HG02870 (cell line): ENCODE measurements around the gene ZFTA.
A peak's percentile ranks its signal among the peaks of the same experiment; 100 is the strongest.
"Not testable (repeated sequence)": the region's sequence is repeated elsewhere in the genome, so short reads cannot be mapped to it uniquely, and the experiment has no call there.

ENCODE experiments used
- ATAC-seq: cut with Tn5 transposase; IDR thresholded peaks from one replicate; pipeline ENCODE4 v1.9.1; 2021; ENCODE audit warnings: mild to moderate bottlenecking, moderate library complexity; ENCODE audit not compliant: unreplicated experiment

Gene ZFTA

GRCh38 chr11:63768237-63769041, at the start of gene ZFTA:
Gene ZFTA, minus strand, starts transcription at chr11:63768775. Its CDS starts 153 bp downstream, at chr11:63768622.
- no peak for ATAC-seq

GRCh38 chr11:63817758-63818498, 49.4 kb upstream of the ZFTA start:
- ATAC-seq: no peak

DNA sequence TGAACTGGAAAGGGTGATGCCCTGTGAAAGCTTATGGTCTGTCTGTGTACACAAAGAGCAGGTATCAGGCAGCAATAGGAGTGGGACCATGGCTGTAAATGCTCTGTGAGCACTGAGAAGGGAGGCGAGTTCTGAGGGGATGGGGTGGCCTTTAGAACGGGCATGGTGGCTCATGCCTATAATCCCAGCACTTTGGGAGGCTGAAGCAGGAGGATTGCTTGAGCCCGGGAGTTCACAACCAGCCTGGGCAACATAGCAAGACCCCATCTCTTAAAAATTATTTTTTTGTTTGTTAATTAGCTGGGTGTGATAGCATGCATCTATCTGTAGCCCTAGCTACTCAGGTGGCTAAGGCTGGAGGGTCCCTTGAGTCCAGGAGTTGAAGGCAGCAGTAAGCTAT, 48.2 kb upstream of the ZFTA start:
- no peak for ATAC-seq

DNA sequence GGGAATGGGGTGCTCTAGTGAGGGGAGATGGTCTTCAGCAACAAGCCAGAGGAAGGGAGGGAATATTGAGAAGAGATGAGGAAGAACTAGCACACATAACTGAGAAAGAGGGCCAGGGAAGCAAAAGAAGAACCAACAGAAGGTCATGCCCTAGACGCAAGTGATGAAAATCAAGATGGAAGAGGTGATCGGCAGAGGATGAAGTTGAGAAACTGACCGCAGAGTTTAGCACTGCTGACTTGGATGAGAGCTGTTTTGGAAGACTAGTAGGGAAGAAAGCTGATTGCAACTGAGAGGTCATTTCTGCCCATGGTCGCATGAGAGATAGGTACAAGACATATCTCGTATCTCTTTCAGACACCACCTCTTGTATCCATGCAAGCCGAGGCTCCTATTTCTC, 47.6 kb upstream of the ZFTA start:
- ATAC-seq: no peak

GRCh38 chr11:63814383-63814736, 45.8 kb upstream of the ZFTA start:
- peak; percentile 14 for ATAC-seq

- ATAC-seq: peak; percentile 34
These were observed 45.2 kb upstream of the ZFTA start for GRCh38 chr11:63813563-63814382.

DNA sequence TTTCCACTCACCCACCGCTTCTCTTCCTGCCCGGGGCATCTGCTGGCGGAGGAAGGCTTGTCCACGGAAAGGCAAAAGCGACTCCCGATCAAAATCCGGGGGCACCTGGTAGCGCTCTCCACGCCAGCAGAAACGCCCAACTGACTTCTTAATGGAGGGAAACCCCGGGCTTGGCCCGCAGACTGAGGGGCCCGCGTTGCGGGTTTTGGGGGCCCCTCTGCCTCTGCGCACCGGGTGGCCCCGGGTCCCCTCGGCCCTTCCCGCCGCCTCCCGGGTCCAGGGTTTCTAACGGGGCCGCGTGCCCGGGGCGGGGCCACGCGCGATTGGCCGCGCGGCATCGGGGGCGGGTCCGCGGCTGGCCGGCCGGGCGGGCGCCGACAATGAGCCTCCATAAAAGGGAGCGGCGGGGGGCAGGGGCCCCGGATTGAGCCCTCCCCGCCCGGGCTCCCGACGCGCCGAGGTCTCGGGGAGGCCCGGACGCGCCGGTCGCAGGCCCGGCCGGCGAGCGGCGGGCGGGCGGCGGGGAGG, 44.5 kb upstream of the ZFTA start, which contains the start of gene SPINDOC:
Gene SPINDOC, plus strand, starts transcription at position 422 of the 528 bp plus-strand sequence. CDS start 231 bp downstream, outside the sequence.
- peak; percentile 69 for ATAC-seq

DNA sequence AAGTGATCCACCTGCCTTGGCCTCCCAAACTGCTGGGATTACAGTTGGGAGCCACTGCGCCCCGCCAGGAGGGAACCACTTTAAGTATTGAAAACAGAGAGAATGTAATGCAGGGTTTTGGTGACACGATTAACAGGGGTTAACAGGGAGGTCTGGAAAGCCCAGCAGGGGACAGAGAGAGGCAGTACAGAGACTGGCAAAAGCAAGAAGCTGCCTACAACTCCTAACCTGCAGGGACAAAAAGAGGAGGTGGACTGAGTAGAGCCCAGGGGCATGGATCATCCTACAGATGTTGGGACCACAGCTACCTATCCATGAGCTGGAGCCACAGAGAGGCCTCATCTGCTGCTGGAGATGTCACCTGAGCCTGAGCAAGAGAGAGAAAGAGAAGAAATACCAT, 42.9 kb upstream of the ZFTA start:
- no peak for ATAC-seq

DNA sequence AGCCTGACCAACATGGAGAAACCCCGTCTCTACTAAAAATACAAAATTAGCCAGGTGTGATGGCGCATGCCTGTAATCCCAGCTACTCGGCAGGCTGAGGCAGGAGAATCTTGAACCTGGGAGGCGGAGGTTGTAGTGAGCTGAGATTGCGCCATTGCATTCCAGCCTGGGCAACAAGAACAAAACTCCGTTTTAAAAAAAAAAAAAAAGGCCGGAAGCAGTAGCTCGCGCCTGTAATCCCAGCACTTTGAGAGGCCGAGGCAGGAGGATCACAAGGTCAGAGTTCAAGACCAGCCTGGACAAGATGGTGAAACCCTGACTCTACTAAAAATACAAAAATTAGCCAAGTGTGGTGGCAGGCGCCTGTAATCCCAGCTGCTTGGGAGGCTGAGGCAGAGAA, 41.8 kb upstream of the ZFTA start:
- not testable (repeated sequence) for ATAC-seq

- ATAC-seq: no peak
These were observed 37.4 kb upstream of the ZFTA start for GRCh38 chr11:63805844-63806415.

- ATAC-seq: no peak
These were observed 35.7 kb upstream of the ZFTA start for GRCh38 chr11:63804259-63804658.

DNA sequence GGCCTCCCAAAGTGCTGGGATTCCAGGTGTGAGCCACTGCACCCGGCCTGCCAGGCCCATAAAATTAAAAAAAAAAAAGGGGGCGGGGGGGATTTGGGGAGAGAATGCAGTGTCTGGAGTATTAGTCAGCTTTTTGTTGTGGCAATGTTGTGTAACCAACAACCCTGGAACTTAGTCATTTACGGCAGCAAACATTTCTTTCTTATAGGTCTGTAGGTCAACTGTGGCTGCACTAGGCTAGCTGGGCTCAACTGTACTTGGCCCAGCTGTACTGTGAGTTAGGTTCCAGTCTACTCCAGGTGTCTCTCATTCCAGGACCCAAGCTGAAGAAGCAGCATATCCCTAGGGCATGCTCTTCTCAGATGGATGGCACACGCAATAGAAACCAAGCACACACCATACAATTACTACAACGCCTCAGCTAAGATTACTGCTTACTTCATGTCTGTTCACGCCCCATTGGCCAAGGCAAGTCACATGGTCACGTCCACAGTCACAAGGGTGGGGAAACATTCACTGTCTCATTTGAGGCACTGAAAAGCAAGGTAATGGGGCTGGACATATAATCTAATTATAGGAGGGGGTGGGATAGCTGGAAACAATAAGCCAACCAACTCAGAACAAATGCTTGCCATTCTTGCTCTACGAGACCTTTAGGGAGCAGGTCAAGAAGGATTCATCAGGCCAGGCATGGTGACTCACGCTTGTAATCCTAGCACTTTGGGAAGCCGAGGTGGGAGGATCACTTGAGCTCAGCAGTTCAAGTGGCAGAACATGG, 34.3 kb upstream of the ZFTA start:
- ATAC-seq: no peak

- ATAC-seq: no peak
These were observed 32.3 kb upstream of the ZFTA start for GRCh38 chr11:63800921-63801320.

GRCh38 chr11:63795066-63795465, 26.5 kb upstream of the ZFTA start:
- ATAC-seq: no peak

- ATAC-seq: no peak
These were observed 24.6 kb upstream of the ZFTA start for GRCh38 chr11:63793161-63793560.

DNA sequence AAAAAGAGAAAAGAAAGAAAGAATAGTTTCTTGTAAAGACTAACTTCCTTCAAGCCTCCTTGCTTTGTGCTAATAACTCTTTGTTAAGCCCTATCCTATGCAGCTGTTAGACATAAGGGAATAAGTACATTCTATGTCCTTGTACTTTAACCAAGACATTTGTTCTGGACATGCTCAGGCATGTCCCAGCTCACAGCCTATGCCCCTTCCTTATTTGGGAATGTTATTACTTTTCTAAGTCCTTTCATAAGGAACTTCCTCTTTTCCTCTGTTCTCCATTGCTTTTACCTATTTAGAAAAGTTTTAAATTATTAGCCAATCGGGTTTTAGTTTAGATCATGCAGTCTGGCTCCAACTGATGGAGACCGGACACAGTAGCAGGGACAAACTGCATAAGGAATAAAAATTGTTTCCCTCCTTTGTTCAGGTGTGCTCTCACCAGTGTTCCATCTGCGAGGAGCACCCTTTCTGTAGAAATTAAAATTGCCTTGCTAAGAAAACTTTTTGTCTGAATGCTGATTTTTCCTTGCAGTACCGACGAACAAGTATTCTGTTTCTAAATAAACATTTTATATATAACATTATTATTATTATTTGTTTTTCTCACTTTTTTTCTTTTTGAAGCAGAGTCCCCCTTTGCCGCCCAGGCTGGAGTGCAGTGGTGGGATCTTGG, 23.1 kb upstream of the ZFTA start:
- ATAC-seq: no peak

- no peak for ATAC-seq
These were observed 17.2 kb upstream of the ZFTA start for GRCh38 chr11:63785823-63786222.

DNA sequence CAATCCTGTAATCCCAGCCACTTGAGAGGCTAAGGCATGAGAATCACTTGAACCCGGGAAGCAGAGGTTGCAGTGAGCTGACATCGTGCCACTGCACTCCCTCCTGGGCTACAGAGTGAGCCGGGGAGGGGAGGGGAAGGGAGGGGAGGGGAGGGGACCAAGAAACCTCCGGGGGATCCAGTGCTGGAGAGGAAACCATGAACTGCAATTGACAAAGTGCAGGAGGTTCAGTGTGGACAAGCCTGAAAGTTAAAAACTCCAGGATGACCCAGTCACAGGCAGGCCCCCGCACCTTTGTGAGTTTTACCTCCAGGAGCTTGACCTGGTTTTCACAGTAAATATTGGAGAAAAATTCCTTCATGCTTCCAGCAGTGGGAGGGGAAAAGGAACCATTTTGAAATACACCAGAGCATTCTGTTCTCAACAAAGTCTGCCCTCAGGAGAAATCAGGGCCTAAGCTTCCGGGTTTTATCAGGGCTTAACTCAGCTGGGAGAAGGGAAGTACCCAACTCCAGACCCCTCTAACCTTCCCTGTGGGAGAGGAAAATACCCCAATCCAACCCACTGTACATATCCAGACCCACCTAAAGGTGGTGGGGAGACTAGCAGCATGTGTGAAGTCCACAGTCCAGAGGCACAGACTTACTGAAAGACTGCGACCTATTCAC, 15.5 kb upstream of the ZFTA start:
- no peak for ATAC-seq

DNA sequence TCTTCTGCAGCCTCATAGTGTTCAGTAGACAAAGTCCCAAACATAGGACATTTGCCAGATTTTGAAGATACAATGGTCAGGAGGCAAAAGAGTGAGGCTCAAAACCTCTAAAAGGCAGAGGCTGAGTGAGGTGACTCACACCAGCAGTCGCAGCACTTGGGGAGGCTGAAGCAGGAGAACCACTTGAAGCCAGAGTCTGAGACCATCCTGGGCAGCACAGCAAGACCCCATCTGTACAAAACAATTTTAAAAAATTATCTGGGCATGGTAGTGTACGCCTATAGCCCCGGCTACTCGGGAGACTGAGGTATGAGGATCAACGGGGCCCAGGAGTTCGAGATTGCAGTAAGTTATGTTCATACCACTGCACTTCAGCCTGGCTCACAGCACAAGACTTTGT, 14.2 kb upstream of the ZFTA start:
- ATAC-seq: no peak
